GM21390 (cell line): ENCODE results near the gene H6PD.

Experiments used
- ATAC-seq: cut with Tn5 transposase; IDR thresholded peaks from one replicate; pipeline ENCODE4 v1.9.1; 2021; ENCODE audit not compliant: unreplicated experiment

H6PD gene

GRCh38 chr1:9207086-9207485 lies 27.5 kb upstream of the H6PD start:
- no peak for ATAC-seq

- no peak for ATAC-seq
Measured at GRCh38 chr1:9207715-9208114, 26.9 kb upstream of the H6PD start.

- ATAC-seq = no peak
Measured at GRCh38 chr1:9211291-9211811, 23.2 kb upstream of the H6PD start.

- no peak for ATAC-seq
Measured at GRCh38 chr1:9212735-9213134, 21.8 kb upstream of the H6PD start.

- ATAC-seq = no peak
Measured at GRCh38 chr1:9213956-9214355, 20.6 kb upstream of the H6PD start.

GRCh38 chr1:9218917-9219316 lies 15.7 kb upstream of the H6PD start:
- ATAC-seq = no peak

- no peak for ATAC-seq
Measured at GRCh38 chr1:9222846-9223625, 11.5 kb upstream of the H6PD start.

- ATAC-seq = no peak
Measured at GRCh38 chr1:9224664-9225410, 9.7 kb upstream of the H6PD start.

- no peak for ATAC-seq
Measured at GRCh38 chr1:9225411-9225785, 9.2 kb upstream of the H6PD start.

GRCh38 chr1:9228609-9229008 lies 6.0 kb upstream of the H6PD start:
- ATAC-seq = no peak

- no peak for ATAC-seq
Measured at GRCh38 chr1:9229549-9229948, 5.0 kb upstream of the H6PD start.

- no peak for ATAC-seq
Measured at GRCh38 chr1:9230869-9231533, 3.6 kb upstream of the H6PD start.

GRCh38 chr1:9231648-9232332 lies 2.8 kb upstream of the H6PD start:
- ATAC-seq = no peak

- ATAC-seq = no peak
Measured at GRCh38 chr1:9233241-9233941, 1.2 kb upstream of the H6PD start.

GRCh38 chr1:9233942-9234222 lies 692 bp upstream of the H6PD start:
- ATAC-seq = no peak

GRCh38 chr1:9235096-9235459 lies 504 bp downstream of the H6PD start:
- ATAC-seq = no peak

- no peak for ATAC-seq
Measured at GRCh38 chr1:9235560-9235959, 986 bp downstream of the H6PD start.

- no peak for ATAC-seq
Measured at GRCh38 chr1:9238134-9238533, 3.6 kb downstream of the H6PD start.

GRCh38 chr1:9238550-9238949 lies 4.0 kb downstream of the H6PD start:
- no peak for ATAC-seq

- peak; percentile 59 for ATAC-seq
Measured at GRCh38 chr1:9239622-9240401, 5.2 kb downstream of the H6PD start.
